ENCODE data around the gene EIF3K.

DNA sequence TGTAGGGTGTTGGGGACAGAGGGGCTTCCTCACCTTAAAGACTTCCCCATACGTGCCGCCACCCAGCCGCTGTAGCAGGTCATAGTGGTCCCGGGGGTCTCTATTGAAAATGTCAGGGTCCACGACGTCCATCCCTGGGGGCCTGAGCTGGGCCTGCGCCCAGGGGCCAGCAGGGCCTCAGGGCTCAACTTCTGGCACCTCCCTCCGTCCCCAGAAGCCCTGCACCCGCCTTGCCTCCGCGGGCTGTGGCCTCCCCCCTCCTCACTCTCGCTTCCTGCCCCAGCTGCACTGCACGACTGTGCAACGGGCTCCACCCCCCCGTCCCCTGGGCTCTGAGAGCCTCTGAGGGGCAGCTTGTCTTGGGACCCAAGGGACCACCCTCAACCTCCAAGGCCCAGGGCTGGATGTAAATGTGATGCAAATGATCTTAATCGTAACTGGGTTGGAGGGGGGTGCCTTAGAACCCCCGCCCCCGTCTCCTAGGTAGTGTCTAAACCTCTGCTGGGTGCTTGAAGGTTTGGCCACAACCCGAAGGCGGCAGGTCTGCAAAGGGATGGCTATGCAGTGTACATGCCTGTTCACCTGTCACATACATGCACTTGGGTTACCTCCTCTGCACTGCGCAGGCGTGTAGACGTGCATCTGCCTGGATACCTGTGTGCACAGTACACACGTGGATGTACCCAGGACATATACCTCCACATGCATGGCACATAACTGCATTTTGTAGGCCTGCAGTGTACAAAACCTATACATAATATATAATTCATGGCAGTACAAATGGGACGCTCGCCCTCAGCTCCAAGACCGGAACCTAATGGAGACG lies 1.0 kb upstream of the EIF3K start, which contains the start of gene MAP4K1:
- TF ChIP-seq POLR2A (IDR thresholded peaks at IDR 0.05; ENCODE audit: low read depth): no peak
- TF ChIP-seq, protein P1, sequence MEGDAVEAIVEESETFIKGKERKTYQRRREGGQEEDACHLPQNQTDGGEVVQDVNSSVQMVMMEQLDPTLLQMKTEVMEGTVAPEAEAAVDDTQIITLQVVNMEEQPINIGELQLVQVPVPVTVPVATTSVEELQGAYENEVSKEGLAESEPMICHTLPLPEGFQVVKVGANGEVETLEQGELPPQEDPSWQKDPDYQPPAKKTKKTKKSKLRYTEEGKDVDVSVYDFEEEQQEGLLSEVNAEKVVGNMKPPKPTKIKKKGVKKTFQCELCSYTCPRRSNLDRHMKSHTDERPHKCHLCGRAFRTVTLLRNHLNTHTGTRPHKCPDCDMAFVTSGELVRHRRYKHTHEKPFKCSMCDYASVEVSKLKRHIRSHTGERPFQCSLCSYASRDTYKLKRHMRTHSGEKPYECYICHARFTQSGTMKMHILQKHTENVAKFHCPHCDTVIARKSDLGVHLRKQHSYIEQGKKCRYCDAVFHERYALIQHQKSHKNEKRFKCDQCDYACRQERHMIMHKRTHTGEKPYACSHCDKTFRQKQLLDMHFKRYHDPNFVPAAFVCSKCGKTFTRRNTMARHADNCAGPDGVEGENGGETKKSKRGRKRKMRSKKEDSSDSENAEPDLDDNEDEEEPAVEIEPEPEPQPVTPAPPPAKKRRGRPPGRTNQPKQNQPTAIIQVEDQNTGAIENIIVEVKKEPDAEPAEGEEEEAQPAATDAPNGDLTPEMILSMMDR (IDR thresholded peaks at IDR 0.05): no peak
- no peak for TF ChIP-seq EP300 (IDR thresholded peaks at IDR 0.05)
- TF ChIP-seq POLR2AphosphoS5 (IDR thresholded peaks at IDR 0.05): no peak

Measured in esophagus muscularis mucosa (tissue), 4 donors.